HG03378 (cell line): ENCODE data around the gene AGPAT3.

Experiments used
- ATAC-seq: cut with Tn5 transposase; IDR thresholded peaks from one replicate; pipeline ENCODE4 v1.9.1; 2021; ENCODE audit warnings: mild to moderate bottlenecking, moderate library complexity; ENCODE audit not compliant: unreplicated experiment

AGPAT3 gene

DNA sequence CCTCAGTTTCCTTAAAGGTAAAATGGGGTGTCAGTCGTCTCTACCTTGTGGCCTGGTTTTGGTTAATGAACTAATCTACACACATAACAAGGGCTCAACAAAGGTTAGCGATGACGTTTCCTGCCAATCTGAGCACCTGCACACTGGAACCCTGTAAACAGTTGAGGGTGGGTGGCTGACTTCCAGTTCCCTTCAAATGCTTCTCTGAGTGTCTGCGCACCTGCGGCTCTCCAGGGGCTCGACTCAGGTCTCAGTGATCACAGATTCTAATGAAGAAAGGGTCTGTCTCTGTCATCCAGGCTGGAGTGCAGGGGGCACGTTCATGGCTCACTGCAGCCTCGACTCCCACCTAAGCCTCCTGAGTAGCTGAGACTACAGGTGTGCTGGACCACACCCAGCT is 3.3 kb upstream of the AGPAT3 start:
- no peak for ATAC-seq

DNA sequence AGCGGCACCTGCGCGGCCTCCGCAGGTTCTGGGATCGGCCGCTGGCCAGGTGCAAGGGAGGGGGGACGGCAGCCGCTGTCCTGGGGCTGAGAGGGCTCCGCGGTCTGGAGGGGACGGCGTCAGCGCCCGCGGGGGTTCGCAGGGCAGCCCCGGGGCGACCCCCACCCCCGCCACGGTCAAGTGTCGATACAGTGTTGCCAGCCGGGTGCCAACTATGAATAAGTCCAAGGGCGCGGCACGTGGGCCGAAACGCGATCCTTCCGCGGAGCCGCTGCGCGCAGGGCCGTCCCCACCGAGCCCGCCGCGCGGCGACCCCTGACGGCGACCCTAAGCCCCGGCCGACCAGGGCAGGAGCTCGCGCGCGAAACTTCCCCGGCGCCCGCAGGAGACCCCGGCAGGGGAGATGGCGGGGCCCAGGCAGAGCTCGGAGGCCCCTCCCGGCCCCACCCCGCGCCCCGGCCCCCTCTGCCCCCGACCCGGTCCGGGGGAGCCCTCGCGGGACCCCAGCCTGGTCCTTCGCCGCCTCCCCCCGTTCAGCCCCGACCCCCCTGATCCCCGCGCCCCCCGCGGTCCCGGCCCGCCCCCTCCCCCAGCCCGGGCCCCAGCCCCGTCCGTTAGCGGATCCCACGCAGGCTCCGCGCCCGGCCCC is 586 bp upstream of the AGPAT3 start:
- no peak for ATAC-seq

DNA sequence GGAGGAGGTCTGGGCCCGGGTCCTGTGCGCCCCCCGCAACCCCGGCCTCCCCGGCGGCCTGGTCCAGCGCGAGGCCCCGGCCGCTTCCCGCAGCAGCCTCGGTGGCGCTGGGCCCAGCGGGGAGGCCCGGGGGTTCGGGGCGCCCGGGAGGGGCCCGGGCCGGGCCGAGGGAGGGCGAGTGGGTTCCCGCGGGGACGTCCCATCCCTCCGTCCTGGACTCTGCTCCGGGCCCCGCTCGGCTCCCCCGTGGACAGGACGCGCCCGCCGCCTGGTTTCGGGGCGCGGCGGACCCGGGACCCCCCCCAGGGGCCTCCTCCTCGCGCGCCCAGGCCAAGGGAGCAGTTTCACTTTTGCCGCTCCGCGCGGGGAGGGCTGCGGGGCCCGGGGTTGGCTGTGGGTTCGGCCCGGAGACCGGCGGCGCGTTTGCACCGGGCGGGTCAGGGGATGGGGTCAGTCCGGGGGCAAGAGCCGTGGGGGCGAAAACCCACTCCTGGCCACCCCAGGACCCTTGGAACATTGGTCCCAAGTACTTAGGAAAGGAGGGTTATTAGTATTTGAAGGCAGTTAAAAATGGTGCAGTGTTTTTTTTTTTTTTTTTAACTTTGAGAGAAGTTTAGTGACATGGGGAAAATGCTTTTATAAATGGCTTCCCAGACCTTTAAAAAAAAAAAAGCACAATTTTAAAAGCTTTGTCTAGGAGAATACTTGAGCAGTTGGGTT is 677 bp downstream of the AGPAT3 start:
- no peak for ATAC-seq

DNA sequence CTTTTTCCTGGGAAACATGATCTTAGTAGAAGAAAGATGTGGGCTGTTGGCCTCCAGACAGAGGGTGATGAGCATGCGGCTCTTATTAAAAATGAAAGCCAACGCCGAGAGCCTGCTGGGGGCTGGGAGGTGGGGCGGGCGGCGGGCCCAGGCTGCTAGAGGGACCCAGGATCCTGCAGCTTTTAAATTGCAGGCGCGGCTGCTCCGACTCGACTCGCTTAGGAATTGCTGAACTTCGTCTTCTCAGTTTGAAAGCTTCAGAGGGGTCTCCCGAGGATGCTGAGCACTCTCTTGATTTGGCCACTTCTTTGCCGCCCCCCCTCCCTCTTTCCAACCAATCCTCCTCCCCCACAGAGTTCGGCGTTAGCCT is 1.2 kb downstream of the AGPAT3 start:
- no peak for ATAC-seq

DNA sequence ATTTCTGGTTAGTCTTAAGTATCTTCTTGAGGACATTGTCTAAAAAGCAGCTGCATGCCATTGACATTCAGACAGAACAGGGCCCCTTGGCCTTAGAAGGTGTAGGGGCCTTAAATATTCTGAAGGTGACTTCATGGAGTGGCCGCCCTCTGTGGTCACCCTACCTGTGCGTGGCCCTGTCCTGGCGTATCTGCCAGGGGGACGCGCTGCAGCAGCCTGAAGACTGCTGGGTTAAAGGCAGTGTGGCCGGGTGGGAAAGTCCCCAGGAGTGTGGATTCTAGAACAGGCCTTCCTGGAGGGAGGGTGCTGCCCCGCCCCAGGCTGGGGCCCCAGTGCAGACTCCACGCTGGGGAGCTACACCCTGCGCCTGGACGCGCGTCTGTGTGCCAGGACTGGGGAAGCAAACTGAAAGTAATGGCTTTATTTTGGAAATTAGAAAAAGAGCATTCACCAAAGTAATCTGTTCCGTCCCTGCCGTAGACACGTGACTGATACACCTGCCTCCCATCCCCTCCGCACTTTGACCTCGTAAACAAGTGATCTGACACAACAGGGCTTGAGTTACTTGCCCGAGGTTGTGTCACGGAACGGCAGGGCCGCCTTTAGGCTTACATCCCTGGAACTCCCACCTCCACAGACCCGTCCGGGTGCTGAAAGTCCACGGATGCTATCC is 1.8 kb downstream of the AGPAT3 start:
- ATAC-seq = peak; percentile 52

DNA sequence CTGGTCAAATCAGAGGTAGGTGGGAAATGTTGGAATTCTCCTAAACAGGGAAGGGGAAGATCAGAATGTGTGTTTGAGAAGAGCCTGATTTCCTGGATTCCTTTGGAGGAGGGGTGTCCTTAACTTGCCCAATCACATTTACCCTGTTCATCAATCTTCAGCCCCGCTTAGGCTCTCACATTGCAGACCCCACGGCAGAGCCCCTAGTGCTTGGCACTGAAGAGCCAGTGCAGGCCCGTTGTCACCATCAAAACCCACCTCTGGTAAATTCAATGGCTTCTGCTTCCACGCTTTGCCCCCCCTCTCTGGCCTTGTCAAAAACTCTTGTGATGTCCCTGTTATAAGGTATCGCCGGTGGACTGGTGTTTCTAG is 2.3 kb downstream of the AGPAT3 start:
- ATAC-seq = no peak

DNA sequence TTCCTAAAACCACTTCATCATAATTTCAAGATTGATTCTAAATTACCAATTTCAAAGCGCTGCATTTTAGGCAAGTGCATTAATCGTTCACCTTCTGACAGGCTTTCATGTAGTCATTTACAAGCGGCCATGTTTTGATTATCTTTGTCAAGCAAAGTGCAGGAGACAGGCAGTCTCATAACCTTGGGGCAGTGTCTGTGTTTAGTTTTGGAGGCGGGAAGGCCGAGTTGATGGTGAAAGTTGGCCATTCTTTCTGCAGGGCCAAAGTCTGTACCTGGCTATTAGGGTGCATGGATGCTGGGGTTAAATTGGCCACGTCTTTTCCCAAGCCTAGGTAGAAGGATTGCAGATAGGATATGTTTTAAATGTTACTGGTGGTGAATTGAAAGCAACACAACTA is 2.9 kb downstream of the AGPAT3 start:
- ATAC-seq = no peak

DNA sequence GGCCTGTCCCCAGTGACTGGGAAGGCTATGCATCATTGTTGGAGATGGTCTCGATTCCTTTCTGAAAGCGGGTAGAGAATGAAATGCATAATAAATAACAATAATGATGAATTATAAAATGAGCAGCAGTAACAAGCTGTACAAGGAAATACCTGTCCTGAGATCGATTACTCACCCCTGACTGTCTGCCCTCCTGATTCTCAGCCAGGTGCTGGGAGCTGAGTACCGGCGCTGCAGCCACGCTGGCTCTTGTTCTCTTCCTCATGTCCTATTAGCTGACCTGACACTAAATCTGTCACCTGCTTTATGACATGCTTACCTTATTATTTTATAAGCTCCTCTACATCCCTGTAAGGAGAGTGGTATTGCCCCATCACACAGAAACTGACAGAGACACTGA is 3.4 kb downstream of the AGPAT3 start:
- ATAC-seq = no peak

DNA sequence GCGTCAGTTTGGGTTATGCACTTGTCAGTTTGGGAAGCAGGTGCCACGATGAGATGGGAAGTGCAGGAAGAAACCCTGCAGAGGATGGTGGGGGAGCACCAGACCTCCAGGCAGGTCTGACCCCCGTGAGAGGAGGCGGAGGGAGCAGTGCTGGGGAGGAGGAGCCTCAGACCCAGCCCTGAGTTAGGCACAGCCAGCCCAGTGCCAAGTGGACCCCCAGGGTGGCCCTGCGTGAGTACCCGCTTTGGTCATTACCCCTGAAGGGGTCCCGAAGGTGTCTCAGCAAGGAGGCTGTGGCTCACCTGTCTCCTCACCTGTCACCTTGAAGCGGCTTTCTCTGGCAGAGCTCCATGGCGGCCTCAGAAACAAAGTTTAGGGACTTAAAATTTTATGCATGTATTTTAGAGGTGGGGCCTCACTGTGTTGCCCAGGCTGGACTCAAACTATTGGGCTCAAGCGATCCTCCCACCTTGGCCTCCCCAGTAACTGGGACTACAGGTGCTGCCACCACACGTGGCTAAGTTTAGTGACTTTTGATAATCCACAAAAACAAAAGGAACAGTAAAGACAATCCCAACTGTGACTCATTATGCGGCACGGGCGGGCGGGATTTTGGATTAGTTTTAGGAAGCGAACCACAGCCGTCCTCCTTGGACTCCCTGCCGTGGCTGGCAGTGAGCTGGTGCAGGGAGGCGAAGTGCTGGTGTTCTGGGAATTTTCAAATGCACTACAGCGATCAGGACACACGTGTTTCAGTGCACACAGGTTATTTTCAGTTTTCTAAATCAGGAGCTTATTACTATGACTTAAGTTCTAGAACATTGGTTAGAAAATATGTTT is 4.7 kb downstream of the AGPAT3 start:
- no peak for ATAC-seq

DNA sequence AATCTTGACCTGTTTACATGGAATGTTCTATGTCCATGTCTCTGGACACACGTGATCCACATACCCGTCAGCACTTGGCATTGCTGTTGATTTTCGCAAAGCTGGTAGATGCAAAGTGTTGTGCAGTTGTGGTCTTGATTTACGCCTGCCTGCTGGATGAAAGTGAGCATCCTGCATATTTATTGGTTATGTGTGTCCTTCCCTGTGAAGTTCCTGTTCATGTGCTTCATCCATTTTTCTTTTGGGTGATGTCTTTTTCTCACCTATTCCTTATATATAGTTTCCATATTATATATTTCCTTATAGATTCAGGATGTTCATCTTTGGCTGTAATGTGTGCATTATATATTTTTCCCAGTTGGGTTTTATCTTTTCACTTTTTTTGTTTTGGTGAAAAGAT is 6.5 kb downstream of the AGPAT3 start:
- no peak for ATAC-seq

DNA sequence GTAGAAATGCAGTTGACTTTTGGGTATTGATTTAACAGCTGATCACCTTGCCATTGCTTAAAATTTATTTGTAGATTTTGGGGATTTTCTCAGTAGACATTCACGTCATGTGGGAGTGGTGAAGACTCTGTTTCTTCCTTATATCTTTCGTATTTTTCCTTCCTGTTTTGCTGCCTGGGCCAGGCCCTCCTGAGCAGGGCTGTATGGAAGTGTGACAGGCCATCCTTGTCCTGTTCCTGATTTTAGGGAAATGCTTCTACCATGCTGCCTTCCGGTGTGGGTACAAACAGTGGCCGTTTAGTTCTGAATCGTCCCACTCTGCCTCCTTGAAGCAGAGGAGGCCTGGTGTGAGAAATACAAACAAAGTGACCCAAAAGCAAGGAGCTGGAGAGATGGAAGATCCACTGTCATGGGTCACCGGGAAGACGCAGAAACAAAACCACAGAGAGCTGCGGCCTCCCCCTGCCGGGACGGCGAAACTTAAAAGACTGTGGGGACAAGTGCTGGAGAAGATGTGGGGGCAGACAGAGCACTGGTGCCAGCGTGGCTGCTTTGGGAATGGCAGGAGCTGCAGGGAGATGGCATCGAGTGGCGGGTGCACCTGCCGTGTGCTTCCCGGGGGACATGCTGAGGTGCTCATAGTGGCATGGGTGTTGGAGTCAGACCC is 7.6 kb downstream of the AGPAT3 start:
- no peak for ATAC-seq

DNA sequence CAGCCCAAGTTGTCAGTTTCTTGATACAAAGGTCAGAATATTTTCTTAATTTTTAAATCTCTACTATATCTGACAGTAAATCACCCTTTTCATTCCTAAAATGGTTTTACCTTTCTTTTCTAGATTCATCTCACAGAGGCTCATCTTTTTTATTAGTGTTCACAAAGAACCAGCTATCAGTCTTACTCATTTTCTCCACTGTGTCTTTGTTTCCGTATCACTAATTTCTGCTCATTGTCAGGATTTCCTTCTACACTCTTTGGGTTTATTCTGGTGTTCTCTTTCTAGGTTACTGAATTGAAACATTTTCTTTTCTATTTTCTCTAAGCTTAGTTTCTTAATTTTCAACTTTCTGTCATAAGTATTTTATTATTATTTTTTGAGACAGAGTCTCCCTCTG is 8.7 kb downstream of the AGPAT3 start:
- no peak for ATAC-seq

DNA sequence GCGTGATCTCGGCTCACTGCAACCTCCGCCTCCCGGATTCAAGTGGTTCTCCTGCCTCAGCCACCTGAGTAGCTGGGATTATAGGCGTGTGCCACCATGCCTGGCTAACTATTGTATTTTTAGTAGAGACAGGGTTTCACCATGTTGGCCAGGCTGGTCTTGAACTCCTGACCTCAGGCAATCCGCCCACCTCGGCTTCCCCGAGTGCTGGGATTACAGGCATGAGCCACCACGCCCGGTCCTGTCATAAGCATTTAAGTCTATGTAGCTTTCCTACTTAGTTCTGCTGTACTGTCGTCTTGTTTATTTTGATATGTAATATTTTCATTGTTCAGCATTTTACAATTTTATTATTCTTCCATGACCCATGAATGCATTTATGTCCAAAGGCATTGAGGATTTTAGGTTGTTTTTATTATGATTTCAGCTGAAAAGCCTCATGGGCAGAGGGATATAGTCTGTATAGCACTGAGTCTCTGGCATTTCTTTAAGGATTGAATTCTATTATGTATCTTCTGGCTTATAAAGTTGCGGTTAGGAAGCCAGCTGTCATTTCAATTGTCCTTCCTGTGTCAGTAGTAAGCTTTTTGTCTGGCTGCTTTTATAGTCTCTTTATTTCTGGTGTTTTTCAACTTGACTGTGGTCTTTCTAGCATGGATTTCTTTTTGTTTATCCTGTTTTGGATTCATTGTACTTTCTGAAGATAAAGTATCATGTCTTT is 9.2 kb downstream of the AGPAT3 start:
- ATAC-seq = no peak

DNA sequence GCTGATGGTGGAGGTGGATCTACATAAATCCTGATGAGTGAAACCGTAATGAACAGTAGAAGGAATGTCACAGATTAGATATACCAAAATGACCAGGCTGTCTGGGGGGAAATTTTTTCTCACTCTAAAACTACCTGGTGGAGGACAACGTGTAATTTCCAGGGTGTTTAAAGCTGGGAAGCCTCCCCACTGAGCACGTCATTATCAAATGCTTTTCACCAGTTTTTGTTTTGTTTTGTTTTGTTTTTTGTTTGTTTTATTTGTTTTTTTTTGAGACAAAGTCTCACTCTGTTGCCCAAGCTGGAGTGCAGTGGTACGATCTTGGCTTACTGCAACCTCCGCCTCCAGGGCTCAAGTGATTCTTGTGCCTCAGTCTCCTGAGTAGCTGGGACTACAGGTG is 11.6 kb downstream of the AGPAT3 start:
- no peak for ATAC-seq

DNA sequence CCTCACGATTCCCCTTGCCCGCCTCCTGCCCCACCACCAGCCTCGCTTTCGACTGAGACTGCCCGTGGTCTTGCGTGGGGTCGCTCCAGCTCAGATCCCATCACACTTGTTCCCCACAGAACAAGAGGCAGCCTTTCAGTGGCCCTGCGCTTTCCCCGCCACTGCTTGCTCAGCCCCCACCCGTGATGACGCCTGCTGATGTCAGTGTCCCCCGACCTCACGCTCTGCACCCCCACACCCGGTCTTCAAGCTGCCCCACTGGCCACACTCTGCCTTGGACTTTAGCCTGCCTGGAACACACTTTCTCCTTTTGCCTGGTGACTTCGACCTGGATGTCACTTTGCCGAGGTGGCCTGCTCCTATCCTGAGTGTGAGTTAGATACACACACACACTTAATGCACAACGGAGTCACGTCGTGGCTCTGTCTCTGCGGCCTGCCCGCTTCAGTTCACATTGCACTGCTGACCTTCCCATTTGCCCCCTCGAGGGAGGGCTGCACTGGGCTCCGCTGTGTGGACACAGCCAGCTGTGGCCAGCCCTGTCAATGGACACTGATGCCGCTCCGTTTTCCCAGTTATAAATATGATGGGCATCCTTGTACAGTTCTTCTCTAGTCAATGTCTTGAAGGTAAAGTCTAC is 13.0 kb downstream of the AGPAT3 start:
- no peak for ATAC-seq

DNA sequence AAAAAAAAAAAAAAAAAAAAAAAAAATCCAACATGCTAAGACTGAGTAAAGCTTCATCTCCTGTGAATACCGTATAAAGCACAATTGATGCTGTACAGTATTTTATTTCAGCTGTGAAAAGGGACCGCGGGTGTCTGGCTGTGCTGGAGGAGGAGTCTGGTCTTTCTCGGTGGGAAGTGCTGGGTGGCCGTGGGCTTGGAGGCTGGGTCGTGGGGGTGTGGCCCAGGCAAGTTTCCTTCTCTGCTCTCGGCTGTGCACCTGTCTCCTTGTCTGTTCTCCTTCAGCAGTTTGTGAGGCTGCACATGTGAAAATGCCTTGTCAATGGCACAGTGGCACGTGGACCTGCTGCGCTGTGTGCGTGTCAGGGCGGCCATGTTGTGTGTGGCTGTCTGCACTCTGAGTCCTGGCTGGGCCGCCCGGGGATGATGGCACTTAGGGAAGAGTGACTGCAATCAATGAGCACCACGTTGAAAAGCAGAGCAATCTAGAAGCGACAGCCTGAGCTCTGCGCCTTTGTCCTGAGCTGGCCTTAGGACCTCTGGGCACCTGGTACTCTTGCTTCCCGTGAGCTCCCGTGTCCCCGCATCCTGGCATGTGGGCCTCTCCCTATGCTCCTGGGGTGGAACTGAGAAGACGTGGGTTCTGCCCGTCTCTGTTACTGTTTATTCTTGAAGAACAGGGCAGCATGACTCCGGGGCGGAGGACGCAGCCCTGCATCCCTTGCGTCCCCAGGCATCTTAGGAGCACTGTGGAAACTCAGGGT is 14.5 kb downstream of the AGPAT3 start:
- no peak for ATAC-seq

DNA sequence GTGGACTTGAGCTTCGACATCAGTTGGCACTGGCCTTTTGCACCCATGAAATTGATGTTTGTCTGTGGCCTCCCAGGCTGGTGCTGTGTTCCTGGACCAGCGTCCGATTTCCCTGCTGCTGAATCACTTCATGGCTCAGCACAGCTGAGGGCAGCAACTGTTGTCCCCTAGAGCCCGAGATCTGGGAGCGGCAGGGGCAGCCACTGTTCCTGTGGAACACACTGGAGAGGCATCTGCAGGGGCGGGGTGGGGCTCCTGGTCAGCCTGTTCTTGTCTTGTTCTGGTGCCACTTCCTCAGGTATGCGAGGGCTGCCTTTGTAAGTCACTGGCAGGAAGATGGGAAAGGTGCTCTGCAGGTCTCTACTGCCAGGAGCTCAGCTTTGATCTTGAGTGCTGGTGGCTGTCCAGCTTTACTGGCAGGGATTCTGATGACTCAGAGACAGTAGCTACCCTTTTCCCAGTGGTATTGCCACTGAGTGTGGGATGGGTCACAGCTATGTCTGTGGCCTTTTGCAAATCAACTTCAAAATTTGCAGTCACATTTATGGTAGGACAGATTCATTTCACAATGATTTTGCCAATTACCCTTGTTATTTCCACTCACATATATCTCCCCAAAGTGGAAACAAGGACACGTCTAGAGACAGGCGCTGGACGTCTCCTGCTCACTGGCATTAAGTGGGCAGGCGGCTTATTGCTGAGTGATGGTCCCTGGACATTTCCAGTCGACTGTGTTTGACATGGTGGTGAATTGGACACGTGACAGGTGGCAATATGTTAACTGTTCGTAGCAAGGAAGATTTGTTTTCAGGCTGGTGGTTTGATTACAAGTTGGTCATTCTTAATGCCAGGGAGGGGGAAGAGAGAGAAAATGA is 15.3 kb downstream of the AGPAT3 start:
- no peak for ATAC-seq

DNA sequence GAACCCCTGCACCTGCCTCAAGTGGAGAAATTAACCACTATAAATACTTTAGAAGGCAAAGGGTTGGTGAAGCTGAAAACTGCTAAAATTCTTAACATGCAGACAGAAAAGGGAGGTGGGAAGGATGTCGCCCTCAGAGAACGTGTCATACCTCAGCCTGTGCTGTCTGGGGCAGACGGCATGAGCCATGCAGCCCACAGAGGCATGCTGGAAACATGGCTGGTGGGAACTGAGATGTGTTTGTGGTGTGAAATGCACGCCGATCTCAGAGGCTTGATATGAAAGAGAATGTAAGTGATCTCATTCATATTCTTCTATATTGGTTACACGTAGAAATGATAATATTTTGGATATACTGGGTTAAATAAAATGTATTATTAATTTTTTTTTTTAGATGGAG is 16.3 kb downstream of the AGPAT3 start:
- no peak for ATAC-seq
